ENCODE data around the gene SAMD8.

- TF ChIP-seq POLR2AphosphoS5 (IDR thresholded peaks at IDR 0.05; ENCODE audit: low read depth, low read length) (no peak), EZH2phosphoT487 (IDR thresholded peaks at IDR 0.05; ENCODE audit: borderline replicate concordance) (no peak)
These were observed 63.6 kb downstream of the SAMD8 start for GRCh38 chr10:75175046-75175445.

Measured in HCT116 (cell line).